Activated CD4-positive, alpha-beta T cell treated with anti-CD3 and anti-CD28 coated beads for 1 hour (primary cell): ENCODE measurements around the gene MYOCOS.

Source experiments
- DNase-seq: peaks from one replicate; pipeline ENCODE4 v3.0.0-alpha.2; 2020

The MYOCOS gene

DNA sequence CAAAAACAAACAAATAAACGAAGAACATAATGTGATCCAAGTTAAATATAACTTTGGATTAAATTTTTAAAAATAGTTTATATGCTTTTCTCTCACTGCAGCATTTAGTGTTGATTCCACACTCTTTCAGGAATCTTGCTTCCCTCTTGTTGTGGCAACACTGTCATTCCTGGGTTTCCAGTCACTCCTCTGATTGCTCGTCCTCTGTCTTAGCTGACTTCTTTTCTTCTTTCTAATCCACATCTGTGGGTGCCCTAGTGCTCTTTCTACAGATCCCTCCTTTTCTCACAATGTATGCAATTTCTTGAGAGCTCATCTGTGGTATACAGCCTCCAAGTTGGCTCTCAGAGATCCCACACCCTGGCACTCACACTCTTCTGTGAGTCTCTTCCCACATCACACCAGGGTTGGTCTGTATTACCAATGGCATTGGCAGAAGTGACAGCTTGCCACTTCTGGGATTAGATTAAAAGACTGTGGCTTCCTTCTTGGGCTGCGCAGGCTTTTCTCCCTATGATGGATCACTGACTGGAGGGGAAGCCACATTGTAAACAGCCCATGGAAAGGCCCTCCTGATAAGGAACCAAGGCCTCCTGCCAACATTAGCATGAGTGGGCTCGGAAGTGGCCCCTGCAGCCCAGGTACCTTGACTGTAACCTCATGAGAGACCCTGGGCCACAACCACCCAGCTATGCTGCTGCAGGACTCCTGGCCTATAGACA is 42.0 kb downstream of the MYOCOS start:
- no peak for DNase-seq

GRCh38 chr1:171664976-171665375 is 42.9 kb downstream of the MYOCOS start:
- DNase-seq, result no peak

DNA sequence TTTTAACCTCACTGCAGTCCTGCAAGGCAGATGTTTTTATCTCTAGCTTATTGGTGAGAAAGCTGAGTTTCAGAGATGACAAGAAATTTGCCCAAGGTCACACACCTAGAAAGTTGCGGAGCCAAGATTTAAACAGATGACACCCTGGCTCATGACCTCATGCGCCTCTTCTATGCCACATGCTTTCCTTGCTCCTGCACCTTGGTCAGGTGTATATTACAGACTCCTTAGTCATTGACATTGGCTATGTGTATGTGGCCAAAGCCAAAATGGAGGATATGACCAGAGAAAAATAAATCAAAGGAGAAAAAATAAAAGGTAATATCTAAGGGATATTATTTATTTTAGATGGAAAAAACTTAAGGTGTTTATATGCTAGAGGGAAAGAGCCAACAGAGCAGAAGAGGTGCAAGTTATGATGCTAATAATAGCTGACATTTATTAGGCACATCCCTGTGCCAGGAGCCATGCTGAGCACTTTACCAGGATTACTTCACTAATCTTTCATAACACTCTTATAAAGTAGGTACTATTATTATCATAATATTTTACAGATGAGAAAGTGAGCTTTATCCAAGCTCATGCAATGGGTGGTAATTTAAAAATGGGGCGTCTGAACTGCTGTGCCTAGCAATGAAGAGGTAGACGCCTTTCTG is 44.2 kb downstream of the MYOCOS start:
- no peak for DNase-seq

GRCh38 chr1:171668372-171668771 is 46.3 kb downstream of the MYOCOS start:
- DNase-seq, result no peak

DNA sequence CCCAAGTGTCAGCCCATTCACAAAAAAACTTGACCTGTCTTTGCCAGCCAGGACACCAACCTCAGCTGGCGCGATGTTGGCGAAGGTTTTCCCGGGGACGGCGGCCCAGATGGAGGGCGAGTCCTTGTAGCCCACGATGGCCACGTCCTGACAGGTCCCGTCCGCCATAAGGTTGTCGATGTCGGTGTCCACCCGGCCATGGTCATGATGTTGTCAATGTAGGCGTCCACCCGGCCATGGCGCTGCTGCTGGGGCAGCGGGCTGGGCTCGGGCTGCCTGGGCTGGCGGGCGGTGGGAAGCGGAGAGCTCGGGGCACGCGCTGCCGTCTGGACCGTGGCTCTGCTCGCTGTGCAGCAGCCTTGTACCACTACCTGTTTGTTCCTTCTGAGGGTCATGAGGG is 48.7 kb downstream of the MYOCOS start:
- no peak for DNase-seq

DNA sequence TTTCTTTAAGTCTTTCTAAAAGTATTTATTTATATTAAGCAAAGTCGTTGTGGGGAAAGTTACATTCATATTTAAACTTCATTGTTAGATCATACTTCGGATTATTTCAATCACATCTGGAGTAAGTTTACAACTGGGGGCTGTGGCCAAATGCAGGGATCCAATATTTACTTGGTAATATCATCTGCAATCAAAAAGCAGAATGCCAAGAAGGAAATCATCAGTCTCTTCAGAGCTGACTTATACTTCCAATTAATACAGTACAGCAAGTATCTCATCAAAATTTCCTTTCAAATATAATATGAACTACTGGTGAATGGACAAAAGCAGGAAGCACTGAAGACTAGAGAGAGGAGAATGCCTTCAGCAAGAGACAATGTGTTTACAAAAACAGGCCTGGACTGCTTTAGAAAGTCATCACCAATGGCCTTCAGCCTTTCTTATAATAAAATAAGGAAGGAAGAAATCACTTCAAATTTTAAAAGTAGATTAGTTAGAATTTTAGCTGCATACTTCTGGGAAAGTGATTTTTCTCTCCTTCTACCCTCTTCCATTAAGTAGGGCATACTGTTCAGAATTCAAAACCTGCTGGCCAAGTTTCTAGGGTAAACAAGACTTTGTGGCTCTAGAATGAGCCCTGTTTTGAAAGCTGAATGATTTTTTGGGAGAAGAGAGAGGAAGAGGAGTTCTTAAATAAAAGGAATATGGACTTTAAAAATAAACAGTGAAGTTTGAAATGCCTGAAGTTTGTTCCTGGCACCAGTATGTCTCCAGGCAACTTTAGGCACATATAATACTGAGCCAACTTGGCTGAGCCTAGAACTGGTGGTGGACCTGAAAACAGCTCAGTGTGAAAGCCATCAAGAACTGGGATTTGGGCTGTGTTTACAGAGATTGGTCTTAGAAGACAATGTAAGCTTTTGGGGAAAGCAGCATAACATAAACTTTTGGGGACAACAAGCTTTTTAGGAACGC is 52.7 kb downstream of the MYOCOS start:
- DNase-seq, result no peak
